ENCODE data around the gene UNCX.

GRCh38 chr7:1230411-1231213, 2.1 kb upstream of the UNCX start:
- TF ChIP-seq CTCF (IDR thresholded peaks at IDR 0.05) (no peak), POLR2A (IDR thresholded peaks at IDR 0.05) (no peak)

All from lower leg skin (tissue), 3 donors.